Erythroblast (primary cell): Measurements from ENCODE around the gene IP6K3.

ENCODE experiments used
- DNase-seq, 2 experiments: peaks; one replicate each; lab custom pipeline; 2025; lab: John Stamatoyannopoulos, UW
- GATA1 ChIP-seq: IDR thresholded peaks from 2 replicates; pipeline ENCODE4 v1.6.1; 2011; ENCODE audit warnings: low read depth, mild to moderate bottlenecking, control low read depth, low read length, moderate library complexity
- POLR2A ChIP-seq: IDR thresholded peaks from 2 replicates; pipeline ENCODE4 v1.6.1; 2011; ENCODE audit warnings: mild to moderate bottlenecking, low read length

IP6K3 gene

DNA sequence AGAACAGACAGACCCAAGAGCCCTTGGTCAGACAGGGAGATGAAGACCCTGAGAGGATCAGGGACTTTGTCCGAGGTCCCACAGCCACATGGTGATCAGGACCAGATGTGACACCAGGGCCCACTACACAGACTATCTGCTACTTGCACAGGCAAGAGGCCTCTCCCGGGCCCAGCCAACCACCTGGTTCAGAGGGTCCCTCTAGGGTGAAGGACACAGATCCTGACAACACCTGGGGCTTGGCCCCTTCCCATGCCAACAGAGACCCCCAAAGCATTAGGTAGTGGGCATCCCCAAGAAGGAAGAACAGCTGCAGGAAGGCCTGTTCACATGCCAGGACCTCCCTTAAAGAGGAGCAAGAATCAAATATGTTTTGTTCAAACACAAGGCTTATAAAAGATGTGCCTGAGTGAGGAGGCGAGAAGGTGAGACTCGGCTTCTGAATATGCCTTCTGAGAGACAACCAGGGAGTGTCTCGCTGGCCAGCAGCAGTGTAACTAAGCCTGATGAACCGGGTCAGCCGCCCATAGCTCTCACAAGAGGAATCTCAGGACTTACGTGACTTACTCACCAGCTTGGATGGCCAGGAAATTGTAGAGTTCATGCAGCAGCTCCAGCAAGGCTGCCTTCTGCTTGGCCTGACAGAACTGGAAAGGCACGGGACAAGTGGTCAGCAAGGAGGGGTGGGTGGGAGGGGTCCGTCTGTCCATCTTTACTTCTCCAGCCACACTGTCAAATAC is 37.2 kb upstream of the IP6K3 start:
- no peak for DNase-seq
- TF ChIP-seq POLR2A (no peak), GATA1 (no peak)

DNA sequence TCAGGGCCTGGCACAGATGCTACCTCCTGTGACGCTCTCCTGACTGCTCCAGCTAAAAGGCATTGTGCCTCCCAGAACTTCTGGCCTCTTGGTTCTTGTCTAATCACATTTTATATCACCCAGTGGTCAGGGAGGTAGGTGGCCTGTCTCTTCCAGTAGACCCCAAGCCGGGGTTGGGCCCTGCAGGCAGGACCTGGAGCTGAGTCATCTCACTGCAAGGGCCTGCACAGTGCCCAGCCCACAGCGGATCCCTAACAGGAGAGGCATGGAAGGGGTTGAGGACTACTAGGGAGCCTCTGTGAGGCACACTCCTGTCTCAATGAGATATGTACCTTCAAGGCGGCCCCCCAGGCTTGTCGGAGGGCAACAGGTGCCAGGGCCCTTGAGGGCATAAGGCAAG is 35.9 kb upstream of the IP6K3 start:
- TF ChIP-seq POLR2A (no peak), GATA1 (no peak)
- DNase-seq = no peak

DNA sequence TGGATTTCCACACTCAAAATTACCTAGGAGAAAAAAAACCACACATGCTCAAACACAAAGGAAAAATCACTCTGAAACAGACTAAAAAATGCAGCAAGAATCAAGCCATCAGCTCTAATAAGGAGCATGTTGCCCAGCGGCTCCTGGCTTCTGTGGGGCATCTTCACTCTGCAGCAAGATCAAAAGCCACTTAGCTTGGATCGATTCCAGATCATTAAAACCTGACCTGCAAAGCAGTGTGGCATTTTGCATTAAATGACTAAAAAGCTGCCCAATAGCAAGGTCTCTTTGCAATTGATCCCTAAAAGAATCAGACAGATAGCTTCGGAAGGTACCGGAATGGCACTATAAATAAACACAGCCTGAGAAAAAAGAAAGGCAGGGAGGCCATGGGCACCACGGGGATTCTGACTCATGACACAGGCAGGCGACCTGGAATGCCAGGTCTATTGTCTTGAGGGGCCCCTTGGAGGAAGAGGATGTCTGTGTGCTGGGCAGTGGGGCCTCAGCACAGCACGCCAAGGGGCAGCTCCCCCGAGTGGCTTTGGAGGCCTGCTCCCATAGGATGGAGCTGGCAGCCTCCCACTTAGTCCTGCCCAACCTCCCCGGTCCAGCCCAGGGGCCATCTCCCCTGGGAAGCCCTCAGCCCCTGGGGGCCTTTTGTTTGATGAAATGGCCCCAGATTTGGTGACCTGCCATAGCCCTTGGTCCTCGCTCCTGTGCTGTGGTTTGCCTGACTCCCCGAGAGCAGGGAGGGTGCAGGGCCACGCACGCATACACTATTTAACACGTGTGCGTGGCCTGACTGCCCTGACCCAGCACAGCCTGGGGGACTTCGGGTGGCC is 34.6 kb upstream of the IP6K3 start:
- no peak for TF ChIP-seq GATA1
- no peak for TF ChIP-seq POLR2A
- no peak for DNase-seq

DNA sequence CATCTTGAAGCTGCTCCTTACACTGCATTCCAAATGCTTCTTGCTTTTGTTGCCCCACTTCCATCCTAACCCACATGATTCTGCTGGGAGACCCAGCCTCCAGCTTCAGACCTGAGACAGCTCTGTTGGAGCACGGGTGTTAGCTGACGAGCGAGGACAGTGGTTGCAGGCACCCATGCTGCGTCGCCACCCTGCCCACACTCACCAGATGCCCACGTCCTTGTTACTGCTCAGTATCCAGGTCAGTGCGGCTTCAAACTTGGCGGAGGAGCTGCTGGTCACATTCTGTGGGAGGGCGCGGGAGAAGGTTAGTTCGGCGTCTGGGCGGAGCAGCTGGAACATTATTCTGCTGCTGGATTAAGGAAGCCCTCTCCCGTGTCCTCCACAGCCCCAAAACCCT is 33.2 kb upstream of the IP6K3 start:
- DNase-seq = no peak
- TF ChIP-seq POLR2A = no peak
- TF ChIP-seq GATA1 = no peak

DNA sequence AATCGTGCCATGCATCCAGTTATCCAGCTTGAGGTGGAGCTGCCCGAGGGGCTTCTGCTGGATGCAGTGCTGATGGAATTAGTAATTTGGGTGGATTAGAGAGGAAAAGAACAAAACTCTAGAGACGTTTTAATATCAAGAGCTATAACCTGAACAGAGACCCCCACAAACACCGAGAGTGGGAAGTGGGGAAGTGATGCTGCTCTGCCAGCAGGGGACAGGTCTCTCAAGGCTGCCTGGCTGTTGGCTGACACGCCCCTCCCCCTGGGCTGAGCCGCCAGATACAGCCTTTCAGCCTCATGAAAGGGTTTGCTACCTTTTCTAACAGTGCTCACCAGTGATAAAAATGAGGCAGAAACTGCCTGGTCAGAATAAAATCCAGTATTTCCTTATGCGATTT is 32.6 kb upstream of the IP6K3 start:
- DNase-seq = no peak
- no peak for TF ChIP-seq POLR2A
- TF ChIP-seq GATA1 = no peak

DNA sequence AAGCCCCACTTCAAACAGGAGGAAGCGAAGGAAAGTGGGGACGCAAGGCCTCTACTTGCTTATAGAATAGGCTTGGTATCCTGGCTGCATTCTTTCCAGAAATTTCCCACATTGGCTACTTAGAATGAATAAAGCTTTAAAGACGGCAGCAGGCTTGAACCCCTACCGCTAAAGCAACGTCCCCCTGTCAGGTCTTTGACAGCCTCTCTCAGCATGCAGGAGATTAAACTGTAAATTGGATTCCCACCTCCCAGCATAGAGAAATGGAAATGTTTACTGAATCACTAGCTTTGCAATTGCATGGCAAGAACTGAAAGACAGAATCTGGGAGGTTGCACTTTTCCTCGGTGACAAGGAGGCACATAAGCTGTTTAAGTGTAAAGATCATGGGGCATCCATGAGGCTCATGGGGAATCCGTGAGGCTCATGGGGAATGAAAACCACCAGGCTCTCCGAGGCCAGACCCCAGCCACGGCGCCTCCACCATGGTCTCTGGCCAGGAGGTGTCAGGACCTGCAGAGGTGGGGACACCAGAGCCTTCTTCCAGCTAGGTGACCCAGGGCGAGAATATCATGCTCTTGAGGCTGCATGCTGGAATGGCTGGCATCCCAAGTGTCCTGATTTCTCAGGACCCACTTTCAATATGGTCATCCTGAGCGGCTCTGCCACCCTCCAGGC is 31.9 kb upstream of the IP6K3 start:
- no peak for DNase-seq

DNA sequence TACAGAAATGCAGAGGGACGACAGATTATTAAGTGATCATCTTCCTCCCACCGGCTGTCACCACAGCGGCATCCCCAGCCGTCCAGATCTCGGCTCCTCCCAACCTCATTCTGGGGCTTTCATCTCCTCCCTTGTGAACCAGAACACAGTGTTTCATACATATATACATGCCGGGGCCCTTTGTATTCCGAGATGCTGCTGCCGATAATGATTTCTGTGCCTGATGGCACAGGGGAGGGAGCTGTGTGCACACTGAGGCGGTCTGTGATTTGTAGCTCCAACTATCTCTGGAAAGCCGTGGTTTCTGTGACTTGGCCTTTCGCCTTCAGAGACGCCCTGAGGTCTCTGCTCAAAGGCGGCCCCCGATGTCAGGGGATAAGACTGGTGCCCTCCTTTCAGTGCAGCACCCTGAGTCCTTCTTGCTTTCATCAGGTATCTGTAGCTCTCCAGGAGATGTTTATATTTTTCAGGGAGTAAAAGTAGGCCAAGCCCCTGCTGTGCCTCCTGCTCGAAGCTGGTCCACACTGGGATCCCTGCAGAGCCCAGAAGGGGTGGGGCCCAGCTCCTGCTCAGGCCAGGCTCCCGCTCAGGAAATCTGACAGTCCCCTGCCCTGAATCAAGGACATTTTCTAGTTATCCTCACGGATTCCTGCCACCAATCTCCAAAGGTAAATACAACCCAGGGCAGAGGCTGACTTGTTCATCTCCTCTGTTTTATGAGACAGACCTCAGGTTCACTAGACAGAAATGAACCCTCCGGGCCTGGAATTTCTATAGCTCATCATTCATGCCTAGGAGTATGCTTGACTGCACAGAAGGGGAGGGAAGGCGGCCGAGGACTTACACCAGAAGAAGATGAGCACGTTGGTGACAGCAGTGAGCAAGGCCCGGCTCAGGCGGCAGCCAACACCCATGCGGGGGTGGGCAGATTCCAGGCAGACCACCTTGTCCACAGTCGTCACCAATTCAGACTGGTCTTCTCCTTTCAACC is 31.0 kb upstream of the IP6K3 start:
- TF ChIP-seq POLR2A (no peak), GATA1 (no peak)
- DNase-seq = no peak

More for the DNA sequence above, 31.9 kb upstream of the IP6K3 start:
- TF ChIP-seq POLR2A (no peak), GATA1 (no peak)

DNA sequence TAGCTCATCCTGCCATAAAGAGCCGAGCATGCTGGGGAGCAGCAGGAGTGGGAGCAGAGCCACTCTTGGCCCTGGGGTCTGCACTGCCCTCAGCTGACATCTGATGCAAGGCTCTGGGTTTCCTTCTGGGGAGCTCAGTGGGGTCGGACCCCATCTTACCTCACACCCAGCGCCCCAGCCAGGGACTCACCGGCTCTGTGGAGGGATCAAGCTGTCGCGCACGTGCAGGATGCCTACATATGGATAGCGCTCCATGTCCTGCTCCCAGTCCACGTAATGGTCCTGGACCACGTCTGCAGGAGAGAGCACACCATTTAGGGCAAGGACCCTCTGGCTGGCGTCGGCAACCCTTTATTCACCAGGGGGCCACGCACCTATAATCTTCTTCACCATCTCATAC is 30.1 kb upstream of the IP6K3 start:
- DNase-seq = no peak
- TF ChIP-seq POLR2A (no peak), GATA1 (no peak)

DNA sequence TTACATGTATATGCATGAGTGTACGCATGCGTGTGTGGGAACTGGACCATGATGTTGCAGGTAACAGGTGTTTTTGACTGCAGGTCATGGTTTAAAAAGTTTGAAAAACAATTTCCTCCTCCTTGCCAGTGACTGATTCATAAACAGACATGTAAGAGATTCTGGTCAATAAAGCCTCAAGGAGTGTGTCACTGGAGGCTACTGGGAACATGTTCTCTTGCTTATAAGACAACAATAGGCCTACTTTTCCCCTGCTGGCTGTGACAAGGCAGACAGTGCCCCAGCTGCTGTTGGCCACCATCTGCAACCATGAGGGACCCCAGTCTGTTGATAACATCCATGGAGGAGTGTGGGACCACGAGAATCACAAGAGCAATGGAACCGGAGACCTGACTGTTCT is 29.5 kb upstream of the IP6K3 start:
- TF ChIP-seq GATA1 (no peak), POLR2A (no peak)
- no peak for DNase-seq

DNA sequence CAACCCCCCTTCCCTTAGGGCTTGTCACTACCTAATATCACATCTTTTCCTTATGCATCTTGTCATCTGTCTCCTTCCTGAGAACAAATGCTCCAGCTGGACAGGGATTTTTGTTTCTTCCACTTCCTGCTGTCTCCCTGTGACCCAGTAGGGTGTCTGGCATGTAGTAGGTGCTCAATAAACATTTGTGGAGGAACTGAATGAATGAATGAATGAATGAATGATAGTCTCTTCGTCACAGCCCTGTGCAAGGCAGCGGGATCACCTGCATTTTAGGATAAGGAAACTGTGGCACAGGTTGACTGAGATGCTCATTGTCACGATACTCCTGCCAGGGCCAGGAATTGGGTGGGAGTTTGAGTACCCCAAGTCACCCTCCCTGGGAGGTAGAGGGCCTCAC is 28.1 kb upstream of the IP6K3 start:
- no peak for DNase-seq
- TF ChIP-seq GATA1 = no peak
- TF ChIP-seq POLR2A = no peak

DNA sequence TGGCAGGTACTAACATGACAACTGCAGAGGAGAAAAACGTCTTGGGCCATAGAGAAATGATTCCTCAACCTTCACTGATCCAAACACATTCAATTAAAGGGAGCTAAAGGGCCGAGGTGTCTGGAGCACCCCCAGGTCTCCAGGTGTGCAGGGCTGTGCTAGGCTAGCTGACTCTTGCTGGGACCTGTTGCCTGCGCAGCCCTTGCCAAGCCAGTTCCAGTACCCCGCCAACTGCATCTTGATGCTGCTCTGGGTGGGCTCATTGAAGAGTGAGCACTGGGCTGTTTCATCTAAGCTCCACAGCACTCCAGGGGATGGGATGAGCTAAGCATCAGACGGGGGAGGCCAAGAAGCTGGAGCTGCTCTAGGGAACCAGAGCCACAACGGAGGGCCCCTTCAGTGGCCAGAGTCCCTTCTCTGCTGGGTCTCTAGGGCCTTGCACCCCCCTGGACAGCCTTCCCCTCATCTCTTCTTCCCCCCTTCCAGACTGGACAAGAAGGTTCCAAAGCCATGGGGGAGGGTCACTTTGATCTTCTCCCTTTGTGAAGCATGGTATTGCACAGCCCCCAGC is 26.3 kb upstream of the IP6K3 start:
- DNase-seq = no peak

DNA sequence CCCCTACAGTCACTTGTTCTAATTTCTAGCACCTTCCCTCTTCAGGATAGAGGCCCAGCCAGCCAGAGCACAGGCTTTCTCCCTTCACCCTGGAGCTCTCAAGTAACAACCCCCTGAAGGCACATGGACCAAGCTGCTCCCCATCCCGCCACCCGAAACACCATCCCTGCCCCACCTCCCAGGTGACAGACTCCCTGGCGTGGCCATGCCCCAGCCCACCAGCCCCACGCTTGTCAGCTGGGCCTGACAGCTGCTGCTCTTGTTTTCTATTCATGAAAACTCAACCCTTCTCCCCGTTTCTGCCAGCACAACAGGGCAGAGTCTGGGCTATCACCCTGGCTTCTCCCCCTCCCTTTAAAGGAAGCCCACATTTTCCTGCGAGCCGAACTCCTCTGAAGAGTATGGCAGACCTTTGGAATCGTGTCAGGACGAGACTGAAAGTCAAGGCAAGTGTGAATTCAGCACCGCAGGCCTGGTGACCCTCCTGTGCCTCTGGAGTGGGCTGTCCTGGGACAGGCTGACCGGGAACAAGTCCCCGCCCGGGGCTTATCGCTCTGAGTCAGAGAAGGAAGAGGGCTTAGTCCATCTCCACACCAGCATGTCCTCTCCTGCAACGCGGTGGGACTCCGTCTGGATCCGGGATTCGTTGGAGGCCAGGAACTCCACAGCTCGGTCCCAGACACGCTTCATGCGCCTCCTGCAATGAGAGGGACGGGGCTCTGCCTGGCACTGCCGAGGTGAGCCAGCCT is 25.6 kb upstream of the IP6K3 start:
- no peak for DNase-seq
- TF ChIP-seq GATA1 (no peak), POLR2A (no peak)

More for the DNA sequence above, 26.3 kb upstream of the IP6K3 start:
- TF ChIP-seq POLR2A = no peak
- no peak for TF ChIP-seq GATA1
